Measurements from ENCODE around the gene STARD5.

The STARD5 gene

DNA sequence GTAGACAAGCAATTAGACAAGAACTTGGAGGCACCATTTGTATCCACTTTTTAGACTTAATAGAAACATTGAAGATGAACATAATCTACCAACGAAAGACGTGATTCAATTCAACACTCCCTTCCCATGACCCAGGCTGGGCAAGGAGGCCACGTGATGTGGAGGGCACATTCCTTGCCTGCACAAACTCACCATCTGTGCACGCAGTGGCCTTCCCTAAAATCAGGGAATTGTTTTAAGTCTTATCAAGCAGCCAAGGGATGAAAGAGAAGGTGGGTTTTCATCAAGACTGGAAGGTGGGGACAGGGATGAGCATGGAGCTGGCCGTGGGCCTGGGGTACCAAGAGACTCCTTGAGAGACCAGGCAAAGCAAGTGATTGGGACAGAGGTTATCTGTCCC, 13.5 kb downstream of the STARD5 start:
- DNase-seq, result no peak

DNA sequence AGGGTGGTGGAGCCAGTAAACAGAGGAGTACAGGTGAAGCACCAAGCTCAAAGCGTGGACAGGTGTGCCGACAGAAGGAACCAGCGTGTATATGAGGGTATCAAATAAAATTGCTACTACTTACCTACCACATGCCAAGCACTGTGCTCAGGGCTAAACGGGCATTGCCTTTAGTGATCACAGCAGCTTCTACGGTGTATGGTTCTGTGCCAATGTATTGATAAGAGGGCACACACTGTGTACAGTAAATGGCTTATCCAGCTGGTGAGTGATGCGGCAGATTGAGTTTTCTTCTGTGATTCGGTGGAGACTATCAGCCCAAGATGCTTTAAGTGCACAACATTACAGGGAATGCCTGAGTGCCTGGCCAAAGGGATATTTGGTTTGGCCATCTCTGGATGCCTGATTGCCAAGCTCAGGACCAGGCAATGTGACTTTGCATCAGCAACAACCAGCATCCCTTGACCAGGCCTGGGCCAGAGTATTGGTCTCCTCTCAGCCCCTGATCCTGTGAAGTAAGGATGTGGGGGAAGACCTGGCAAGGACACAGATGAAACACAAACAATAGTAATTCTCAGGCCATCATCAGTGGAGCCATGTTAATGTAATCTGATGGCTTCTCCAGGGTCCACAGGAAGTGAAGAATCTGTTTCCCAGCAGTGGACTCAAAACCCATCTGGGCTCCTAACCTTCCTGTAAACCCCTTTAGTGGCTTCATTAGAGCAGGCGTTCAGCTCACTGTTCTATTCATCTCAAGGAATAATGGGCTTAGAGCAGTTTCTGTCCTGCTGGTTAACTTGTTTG, 14.1 kb downstream of the STARD5 start:
- DNase-seq, result peak; percentile 39

GRCh38 chr15:81308260-81308659, 15.7 kb downstream of the STARD5 start:
- DNase-seq, result no peak

DNA sequence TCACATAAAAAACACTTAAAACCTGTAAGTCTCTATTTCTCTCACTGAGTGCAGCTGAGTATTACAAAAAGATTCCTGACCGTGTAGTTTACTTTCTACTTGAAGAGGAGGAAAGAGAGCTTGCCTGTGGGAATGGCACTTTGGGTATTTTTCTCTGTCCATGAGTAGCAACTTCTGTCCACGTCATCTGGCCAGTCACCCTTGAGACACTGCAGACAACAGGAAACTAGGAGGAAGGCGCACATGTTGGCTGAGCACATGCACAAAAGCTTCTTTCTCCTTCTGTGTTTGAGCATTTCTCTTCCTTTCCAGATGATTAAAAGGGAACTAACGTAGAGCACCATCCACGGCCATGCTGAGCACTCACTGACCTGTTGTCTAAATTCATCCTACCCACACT, 19.7 kb downstream of the STARD5 start:
- no peak for DNase-seq

- no peak for DNase-seq
Observed at GRCh38 chr15:81303244-81304225, 20.4 kb downstream of the STARD5 start.

- DNase-seq, result no peak
Observed at GRCh38 chr15:81302701-81303109, 21.2 kb downstream of the STARD5 start.

DNA sequence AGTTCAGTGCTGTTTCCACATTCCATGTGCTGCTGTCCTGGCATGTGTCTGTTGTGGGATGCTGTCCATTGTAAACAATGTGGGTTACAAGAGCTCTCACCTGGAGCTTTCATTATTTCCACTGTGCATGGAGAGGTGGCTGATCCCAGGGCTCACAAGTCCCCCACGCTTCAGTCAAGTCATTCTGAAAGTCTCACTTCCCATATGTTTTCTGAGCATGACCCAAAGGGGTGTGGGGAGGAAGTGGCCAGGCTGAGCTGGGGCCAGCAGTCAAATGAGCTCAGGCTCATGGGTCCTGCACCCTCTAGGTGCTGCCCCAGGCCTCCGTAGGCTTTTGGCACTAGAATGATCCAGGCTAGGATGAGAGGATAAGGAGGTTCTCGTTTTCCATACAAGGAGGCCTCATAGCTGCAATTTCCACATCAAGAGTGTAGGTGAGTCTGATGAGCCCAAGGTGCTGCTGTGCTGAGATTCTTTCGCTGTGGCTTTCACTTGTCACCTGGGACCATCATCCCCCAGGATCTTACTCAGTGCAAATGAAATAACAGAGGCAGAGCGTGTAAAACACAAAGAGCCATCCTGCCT, 22.0 kb downstream of the STARD5 start:
- DNase-seq, result no peak

DNA sequence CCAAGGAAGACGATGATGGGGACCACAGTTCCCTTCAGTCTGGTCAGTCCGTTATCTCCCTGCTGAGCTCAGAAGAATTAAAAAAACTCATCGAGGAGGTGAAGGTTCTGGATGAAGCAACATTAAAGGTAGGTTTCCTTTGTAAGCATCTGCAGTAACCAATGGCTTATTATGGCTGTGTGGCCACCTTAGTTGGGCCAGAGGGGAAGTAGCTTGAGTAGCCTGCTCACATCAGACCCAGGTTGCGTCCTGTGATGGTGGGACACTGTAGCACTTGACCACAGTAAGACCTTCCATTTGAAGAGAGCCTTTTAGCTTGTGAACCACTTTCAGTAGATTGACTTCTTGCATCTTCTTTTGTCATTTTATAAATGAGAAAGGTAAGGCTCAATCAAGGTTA, 22.6 kb downstream of the STARD5 start:
- no peak for DNase-seq

GRCh38 chr15:81299630-81300273, 24.2 kb downstream of the STARD5 start:
- DNase-seq, result no peak

- no peak for DNase-seq
Observed at GRCh38 chr15:81299156-81299555, 24.8 kb downstream of the STARD5 start.

GRCh38 chr15:81298611-81299010, 25.3 kb downstream of the STARD5 start:
- no peak for DNase-seq

DNA sequence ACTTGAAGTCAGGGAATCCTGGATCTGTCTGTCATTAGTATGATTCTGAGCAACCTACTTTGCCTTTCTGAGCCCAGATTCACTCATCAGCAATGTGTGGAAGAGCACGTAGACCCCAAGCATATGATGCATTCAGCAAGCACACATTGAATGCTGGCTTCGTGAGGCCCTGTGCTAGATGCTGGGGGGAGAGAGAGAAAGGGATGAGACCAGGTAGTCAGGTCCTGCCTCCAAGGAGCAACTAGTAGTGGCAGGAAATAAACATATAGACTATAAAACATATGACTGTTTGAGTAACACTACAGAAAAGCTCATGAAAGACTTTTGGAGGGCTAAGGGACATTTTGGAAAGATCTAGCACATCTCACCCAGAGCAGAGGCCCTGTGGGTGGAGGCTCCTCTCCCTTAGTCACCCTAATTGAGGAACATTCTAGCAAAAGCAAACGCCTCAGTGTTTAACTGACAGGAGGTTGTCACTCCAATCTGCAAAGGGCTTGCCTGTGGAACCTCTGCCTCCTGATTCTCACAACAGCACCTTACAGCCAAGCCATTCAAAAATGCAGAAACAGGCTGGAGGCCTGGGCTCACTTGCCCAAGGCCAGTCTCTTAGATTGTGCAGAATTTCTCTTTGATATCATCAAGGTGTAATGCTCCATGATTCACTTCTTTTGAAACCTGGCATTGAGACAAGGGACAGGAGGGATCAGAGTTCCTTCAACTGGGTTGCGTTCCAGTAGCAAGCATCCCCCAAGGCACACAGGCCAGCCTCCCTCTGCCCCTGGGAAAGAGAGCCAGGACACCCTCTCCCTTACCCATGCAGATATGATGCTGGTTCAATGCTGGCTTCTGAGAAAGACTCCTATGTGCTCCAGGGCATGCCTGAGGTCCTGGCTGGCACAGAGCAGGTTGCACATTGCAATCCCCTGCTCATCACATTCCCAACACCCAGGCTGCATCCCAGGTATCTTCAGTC, 26.1 kb downstream of the STARD5 start:
- DNase-seq, result no peak

DNA sequence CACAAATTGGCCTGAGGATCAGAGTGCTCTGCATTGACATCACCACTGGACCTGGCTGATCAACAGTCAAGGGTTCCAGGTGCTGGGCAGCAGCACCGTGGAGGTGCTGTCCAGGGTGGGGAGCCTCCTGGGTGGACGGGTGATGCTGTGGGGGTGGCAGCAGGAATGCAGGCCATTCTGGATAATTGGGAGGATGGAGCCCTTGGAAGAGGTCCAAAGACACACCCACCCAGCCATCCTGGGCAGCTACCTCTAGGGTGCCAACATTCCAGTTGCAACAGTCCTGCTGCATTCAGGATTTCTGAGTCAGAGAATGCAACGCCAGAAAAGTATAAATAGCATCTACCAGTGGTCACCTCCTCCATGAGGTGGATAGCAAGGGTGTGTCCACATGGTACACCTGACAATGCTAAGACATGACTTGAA, 26.8 kb downstream of the STARD5 start:
- DNase-seq, result no peak

- DNase-seq, result no peak
Observed at GRCh38 chr15:81296673-81297072, 27.3 kb downstream of the STARD5 start.

GRCh38 chr15:81296186-81296585, 27.8 kb downstream of the STARD5 start:
- DNase-seq, result no peak

- no peak for DNase-seq
Observed at GRCh38 chr15:81295486-81296121, 28.3 kb downstream of the STARD5 start.

- DNase-seq, result no peak
Observed at GRCh38 chr15:81294516-81294880, 29.4 kb downstream of the STARD5 start.

DNA sequence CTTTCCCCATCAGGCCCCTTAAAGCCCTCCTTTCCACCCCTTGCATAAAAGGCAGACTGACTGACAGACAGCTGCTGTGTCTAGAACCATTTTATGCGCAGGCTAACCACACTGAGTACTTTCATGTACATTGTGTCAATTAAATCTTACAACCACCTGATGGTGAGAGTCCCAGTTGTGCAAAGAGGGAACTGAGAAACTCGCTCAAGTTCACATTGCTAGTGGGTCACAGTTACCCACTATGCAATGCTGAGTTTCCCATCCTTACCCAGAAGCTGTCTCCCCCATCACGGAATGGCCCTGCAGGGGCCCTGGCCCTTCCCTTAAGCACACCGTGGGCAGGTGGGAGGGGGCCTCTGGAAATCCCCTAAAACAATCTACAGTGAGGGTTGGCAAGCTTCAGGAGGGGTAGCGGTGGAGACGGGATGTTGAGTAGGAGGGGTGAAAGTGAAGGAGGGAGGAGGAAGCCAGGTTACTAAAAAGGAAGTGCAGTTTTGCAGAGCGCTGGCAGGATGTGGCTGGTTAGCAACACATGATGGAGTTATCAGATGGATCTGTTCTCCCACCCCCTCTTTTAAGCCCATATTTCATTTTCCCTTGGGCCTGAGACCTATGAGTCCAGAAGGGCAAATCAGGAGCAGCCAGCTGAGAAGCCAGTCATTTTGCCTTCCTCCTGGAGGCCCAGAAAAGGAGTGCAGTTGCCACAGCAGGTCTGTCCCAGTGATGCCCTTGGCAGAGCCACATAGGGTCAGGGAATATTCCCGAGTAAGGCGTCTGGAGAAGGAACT, 30.0 kb downstream of the STARD5 start:
- DNase-seq, result no peak

- DNase-seq, result no peak
Observed at GRCh38 chr15:81292523-81293001, 31.4 kb downstream of the STARD5 start.

DNA sequence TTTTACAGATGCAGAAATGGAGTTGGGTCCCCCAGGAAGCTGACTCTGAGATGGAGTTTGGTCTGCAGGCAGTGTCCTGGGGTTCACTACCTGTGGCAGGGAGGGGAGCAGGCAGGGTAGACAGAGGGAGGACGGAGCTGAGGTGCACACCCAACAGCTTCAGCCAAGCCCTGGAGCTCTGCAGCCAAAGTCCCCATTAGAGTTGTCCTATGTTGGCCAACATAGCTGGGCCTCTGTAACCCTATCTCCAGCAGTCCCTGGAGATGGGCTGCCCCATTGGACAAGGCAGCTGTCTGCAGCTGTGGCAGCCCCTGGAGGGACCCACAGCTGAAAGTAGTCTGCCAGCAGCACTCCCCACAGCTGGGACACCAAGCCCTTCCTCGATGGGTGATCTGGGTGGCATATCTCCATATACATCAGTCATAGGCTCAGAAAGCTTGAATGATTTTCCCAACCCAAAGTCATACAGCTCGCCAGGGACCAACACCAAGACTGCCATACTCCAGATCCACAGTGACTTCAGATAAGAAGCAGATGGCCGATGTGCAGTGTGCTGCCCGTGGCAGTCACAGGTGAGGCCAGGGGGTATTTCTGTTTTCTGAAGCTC, 31.9 kb downstream of the STARD5 start:
- no peak for DNase-seq

Measured in right hindlimb (tissue), 1 donor.